HG02973 (cell line): ENCODE results near the gene SAPCD2.

ENCODE experiments used
- ATAC-seq: cut with Tn5 transposase; IDR thresholded peaks from one replicate; pipeline ENCODE4 v1.9.1; 2021; ENCODE audit warnings: moderate library complexity; ENCODE audit not compliant: unreplicated experiment

Gene SAPCD2

GRCh38 chr9:137049544-137050449 is 20.6 kb downstream of the SAPCD2 start:
- no peak for ATAC-seq

DNA sequence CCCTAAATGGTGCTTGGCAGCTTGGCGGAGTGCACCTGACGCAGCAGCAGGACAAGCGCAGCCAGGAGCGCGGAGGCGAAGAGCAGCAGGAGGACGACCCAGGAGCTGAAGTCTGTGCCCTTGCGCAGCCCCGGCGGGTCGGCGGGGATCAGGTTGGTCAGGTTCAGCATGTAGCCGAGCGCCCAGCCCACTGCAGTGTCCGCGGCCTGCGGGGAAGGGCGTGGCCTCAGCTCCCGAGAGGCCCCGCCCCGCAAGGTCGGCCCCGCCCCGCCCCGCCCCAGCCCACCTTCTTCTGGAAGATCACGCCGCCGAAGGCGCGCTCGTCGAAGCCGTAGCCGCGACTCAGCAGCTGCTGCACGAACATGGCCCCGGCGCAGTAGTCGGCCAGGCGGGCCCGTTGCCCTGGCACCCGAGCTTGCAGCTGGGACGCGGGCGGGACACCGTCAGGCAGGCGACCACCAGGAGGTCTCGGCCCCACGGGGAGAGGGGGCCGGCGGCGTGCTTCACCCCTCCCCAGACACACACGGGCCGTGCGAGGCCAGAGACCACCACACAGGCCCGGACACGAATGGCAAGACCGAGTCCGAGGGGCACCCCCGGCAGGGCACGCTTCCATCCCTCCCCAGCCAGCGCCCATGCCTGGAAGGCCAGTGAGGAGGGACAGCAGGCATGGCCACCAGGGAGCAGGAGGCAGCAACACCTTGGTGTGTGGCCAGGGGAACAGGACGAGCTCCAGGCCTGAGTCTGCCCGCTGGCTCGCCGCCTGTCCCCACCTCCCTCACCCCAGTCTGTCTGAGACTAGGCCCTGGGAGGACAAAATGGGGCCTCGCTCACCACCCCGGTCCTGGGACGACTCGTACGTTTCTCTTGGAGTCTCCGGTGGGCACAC is 21.5 kb downstream of the SAPCD2 start:
- no peak for ATAC-seq

- ATAC-seq: no peak
Observed at GRCh38 chr9:137046088-137046787, 24.1 kb downstream of the SAPCD2 start, which contains the start of gene NPDC1. Gene NPDC1, minus strand, starts transcription at chr9:137046177. Its CDS starts 188 bp downstream, at chr9:137045989.

- ATAC-seq: no peak
Observed at GRCh38 chr9:137045294-137046087, 24.9 kb downstream of the SAPCD2 start.

- ATAC-seq: no peak
Observed at GRCh38 chr9:137044502-137045177, 25.7 kb downstream of the SAPCD2 start.

GRCh38 chr9:137044037-137044436 is 26.3 kb downstream of the SAPCD2 start:
- no peak for ATAC-seq

- no peak for ATAC-seq
Observed at GRCh38 chr9:137042751-137043727, 27.3 kb downstream of the SAPCD2 start.

- ATAC-seq: no peak
Observed at GRCh38 chr9:137041124-137041523, 29.2 kb downstream of the SAPCD2 start.

- no peak for ATAC-seq
Observed at GRCh38 chr9:137040568-137040967, 29.8 kb downstream of the SAPCD2 start.

DNA sequence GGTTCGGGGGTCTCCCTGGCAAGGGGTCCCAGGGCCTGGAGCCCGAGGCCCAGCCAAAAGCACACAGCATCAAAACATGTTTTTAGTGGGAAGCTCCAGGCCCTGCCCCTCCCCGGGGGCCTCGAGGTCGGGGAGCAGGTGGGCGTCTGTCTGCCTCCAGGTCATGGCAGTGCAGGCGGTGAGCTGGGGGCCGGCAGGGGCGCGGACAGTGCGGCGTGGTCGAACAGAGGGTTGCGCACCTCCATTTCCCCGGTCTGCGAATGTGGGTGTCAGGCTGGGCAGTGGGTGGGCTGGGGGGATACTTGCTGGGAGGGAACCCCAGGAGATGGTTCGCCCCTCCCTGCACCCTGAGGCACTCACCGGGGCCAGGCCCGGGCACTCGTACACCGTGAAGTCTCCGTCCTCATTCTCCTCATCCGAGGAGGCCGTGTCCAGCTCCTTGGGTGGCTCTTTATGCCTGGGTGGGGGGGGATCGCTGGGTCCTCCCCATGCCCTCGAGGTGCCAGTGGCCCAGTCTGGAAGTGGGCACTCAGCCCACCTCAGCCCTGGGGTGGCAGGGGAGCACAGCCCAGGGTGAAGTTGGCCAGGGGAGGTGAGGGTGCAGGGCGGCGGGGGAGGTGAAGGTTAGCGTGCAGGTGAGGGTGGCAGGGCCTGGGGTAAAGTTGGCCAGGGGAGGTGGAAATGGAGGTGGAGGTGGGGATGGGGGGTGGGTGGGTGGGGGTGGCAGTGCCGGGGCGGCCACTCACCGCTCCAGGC is 30.6 kb downstream of the SAPCD2 start:
- ATAC-seq: no peak

- ATAC-seq: no peak
Observed at GRCh38 chr9:137038916-137039315, 31.4 kb downstream of the SAPCD2 start.

DNA sequence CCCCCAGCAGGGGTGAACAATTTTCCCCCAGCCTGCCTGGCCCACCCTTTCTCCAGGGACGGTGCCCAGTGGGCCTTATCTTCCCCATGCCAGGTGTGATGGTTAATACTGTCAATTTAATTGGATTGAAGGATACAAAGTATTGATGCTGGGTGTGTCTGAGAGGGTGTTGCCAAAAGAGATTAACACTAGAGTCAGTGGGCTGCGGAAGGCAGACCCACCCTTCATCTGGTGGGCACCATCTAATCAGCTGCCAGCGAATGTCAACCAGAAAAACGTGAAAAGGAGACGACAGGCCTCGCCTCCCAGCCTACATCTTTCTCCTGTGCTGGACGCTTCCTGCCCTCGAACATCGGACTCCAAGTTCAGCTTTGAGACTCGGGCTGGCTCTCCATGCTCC is 32.9 kb downstream of the SAPCD2 start:
- no peak for ATAC-seq

- no peak for ATAC-seq
Observed at GRCh38 chr9:137037035-137037434, 33.3 kb downstream of the SAPCD2 start.

GRCh38 chr9:137035937-137036336 is 34.4 kb downstream of the SAPCD2 start:
- no peak for ATAC-seq

- ATAC-seq: no peak
Observed at GRCh38 chr9:137035507-137035834, 34.9 kb downstream of the SAPCD2 start.

GRCh38 chr9:137034709-137035506 is 35.4 kb downstream of the SAPCD2 start:
- no peak for ATAC-seq

DNA sequence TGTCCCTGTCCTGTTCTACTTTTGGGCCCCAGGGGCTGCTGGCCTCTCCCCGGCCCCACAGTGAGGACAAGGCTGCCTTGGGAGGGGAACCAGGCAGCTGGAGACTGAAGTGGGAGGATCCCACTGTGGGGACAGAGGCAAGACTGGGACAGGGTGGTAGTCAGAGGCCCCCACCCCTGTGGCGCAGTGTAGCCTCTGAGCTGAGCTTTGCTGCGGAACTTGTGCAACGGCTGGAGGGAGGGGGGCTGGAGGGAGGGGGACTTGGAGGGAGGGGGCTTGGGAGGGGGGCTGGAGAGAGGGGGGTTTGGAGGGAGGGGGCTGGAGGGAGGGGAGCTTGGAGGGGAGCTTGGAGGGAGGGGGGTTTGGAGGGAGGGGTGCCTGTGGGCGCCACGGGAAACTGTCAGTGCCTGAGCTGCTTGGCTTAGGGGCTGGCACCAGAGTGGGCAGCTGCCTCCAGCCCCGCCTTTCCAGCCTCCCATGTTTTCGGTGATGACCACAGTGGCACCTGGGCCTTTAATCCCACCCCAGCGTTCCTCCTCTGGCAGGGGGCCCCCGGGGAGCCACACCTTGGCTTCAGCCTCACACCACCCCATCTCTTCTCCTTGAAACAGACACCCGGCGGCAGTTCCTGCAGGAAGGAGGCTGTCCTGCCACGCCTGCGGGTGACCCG is 36.2 kb downstream of the SAPCD2 start:
- ATAC-seq: no peak
